Liver (tissue), 9 donors: ENCODE data around the gene GNG12. TPM values are rescaled to one million over a fixed set of nuclear protein-coding genes. Genes with fewer than 3 reads are reported as not detected.

Source experiments
- DNase-seq: peaks from one replicate; pipeline ENCODE4 v3.0.0-alpha.2; 2017; ENCODE audit warnings: low spot score
- H3K27ac ChIP-seq, 2 donors: one replicate each; pipeline ENCODE4 v1.7.0; 2013; ENCODE audit warnings: inconsistent platforms in 2 of 2, low read length in 2 of 2, control low read depth in 1 of 2, low read depth in 1 of 2, mild to moderate bottlenecking in 1 of 2
- H3K27me3 ChIP-seq, 4 donors: one replicate each; pipeline versions ENCODE4 v1.6.1 to v1.7.0; 2013; ENCODE audit warnings: low read length in 3 of 4, inconsistent platforms in 1 of 4, mild to moderate bottlenecking in 1 of 4, moderate library complexity in 1 of 4; ENCODE audit not compliant: control insufficient read depth in 4 of 4, insufficient read depth in 4 of 4
- H3K36me3 ChIP-seq, 4 donors: one replicate each; pipeline versions ENCODE4 v1.6.1 to v1.7.0; 2013; ENCODE audit warnings: low read length in 3 of 4, mild to moderate bottlenecking in 3 of 4, low read depth in 1 of 4, moderate library complexity in 1 of 4; ENCODE audit not compliant: control insufficient read depth in 4 of 4, insufficient read depth in 3 of 4
- H3K4me1 ChIP-seq, 4 donors: one replicate each; pipeline versions ENCODE4 v1.6.1 to v1.7.0; 2013; ENCODE audit warnings: low read length in 3 of 4, mild to moderate bottlenecking in 3 of 4, moderate library complexity in 1 of 4; ENCODE audit not compliant: control insufficient read depth in 4 of 4, insufficient read depth in 4 of 4
- H3K4me3 ChIP-seq, 3 donors: one replicate each; pipeline versions ENCODE4 v1.6.1 to v1.7.0; 2013; ENCODE audit warnings: low read length in 3 of 3, control low read depth in 1 of 3, low read depth in 1 of 3, mild to moderate bottlenecking in 1 of 3
- H3K9ac ChIP-seq, 2 donors: one replicate each; pipeline ENCODE4 v1.7.0; 2013; ENCODE audit warnings: low read length in 2 of 2, mild to moderate bottlenecking in 2 of 2, moderate library complexity in 2 of 2, control low read depth in 1 of 2, low read depth in 1 of 2
- H3K9me3 ChIP-seq, 4 donors: one replicate each; pipeline versions ENCODE4 v1.6.1 to v1.7.0; 2013; ENCODE audit warnings: low read length in 3 of 4; ENCODE audit not compliant: control insufficient read depth in 4 of 4
- ATF3 ChIP-seq: IDR thresholded peaks from 2 replicates; pipeline ENCODE4 v1.6.1; 2016; ENCODE audit warnings: antibody characterized with exemption
- EGR1 ChIP-seq, 2 donors: IDR thresholded peaks; 2 replicates each; pipeline ENCODE4 v1.6.1; 2016 to 2018; ENCODE audit warnings: antibody characterized with exemption in 2 of 2, low read depth in 2 of 2
- FOXA1 ChIP-seq: IDR thresholded peaks from 2 replicates; pipeline ENCODE4 v1.6.1; 2016; ENCODE audit warnings: antibody characterized with exemption
- FOXA2 ChIP-seq: IDR thresholded peaks from 2 replicates; pipeline ENCODE4 v1.6.1; 2016; ENCODE audit warnings: antibody characterized with exemption
- GABPA ChIP-seq, 2 donors: IDR thresholded peaks in 1 of 2; conservative IDR thresholded peaks in 1 of 2; 2 replicates each; pipeline ENCODE4 v1.6.1; 2016; ENCODE audit warnings: antibody characterized with exemption in 2 of 2, mild to moderate bottlenecking in 1 of 2, moderate library complexity in 1 of 2
- HNF4A ChIP-seq, 2 donors: conservative IDR thresholded peaks; 2 replicates each; pipeline ENCODE4 v1.6.1; 2016; ENCODE audit warnings: antibody characterized with exemption in 2 of 2, mild to moderate bottlenecking in 2 of 2
- HNF4G ChIP-seq: IDR thresholded peaks from 2 replicates; pipeline ENCODE4 v1.6.1; 2016; ENCODE audit warnings: antibody characterized with exemption
- JUND ChIP-seq, 2 donors: IDR thresholded peaks; 2 replicates each; pipeline ENCODE4 v1.6.1; 2016; ENCODE audit warnings: antibody characterized with exemption in 2 of 2
- NR2F2 ChIP-seq: IDR thresholded peaks from 2 replicates; pipeline ENCODE4 v1.6.1; 2016; ENCODE audit warnings: antibody characterized with exemption
- RAD21 ChIP-seq, 2 donors: IDR thresholded peaks; 2 replicates each; pipeline ENCODE4 v1.6.1; 2016; ENCODE audit warnings: antibody characterized with exemption in 2 of 2, mild to moderate bottlenecking in 2 of 2
- REST ChIP-seq: IDR thresholded peaks from 2 replicates; pipeline ENCODE4 v1.6.1; 2016; ENCODE audit warnings: antibody characterized with exemption, mild to moderate bottlenecking
- RXRA ChIP-seq, 2 donors: IDR thresholded peaks; 2 replicates each; pipeline ENCODE4 v1.6.1; 2017 to 2018; ENCODE audit warnings: antibody characterized with exemption in 2 of 2, mild to moderate bottlenecking in 1 of 2
- SP1 ChIP-seq: IDR thresholded peaks from 2 replicates; pipeline ENCODE4 v1.6.1; 2018; ENCODE audit warnings: antibody characterized with exemption, mild to moderate bottlenecking
- TAF1 ChIP-seq: conservative IDR thresholded peaks from 2 replicates; pipeline ENCODE4 v1.6.1; 2016; ENCODE audit warnings: antibody characterized with exemption, mild to moderate bottlenecking
- YY1 ChIP-seq: IDR thresholded peaks from 2 replicates; pipeline ENCODE4 v1.6.1; 2016; ENCODE audit warnings: antibody characterized with exemption, mild to moderate bottlenecking
- ZBTB33 ChIP-seq: IDR thresholded peaks from 2 replicates; pipeline ENCODE4 v1.6.1; 2016; ENCODE audit warnings: antibody characterized with exemption
- WGBS: extraction: QIAGEN DNeasy Blood & Tissue Kit; methylation state at CpG from one replicate; pipeline ENCODE4 v1.1.7; 2013; 5-methylcytosine and 5-hydroxymethylcytosine counted together
- polyA plus RNA-seq, 2 donors: library from polyadenylated mRNA; stranded (reverse) in 1 of 2; unstranded in 1 of 2; fragments of 200-250 nt in 1 of 2; fragments of >200 nt in 1 of 2; fragmentation: Nextera tagmentation in 1 of 2; extraction: Ambion mirVana in 1 of 2; gene quantifications; one replicate each; pipeline versions ENCODE4 v1.2.1 to v1.2.3, GENCODE V29; 2013 to 2015
- total RNA-seq, 2 donors: library from RNA; depleted of rRNA; stranded (reverse); fragments of >200 nt; gene quantifications; one replicate each; pipeline ENCODE4 v1.2.3, GENCODE V29; 2014
- TF ChIP-seq, protein P1 (sequence below): fragments of 150-350 bp; IDR thresholded peaks from 2 replicates; pipeline ENCODE4 v1.5.1; 2017; ENCODE audit warnings: improper control_type of control experiment, low read depth, low read length; ENCODE audit not compliant: missing input control
- TF ChIP-seq, protein P2 (sequence below): IDR thresholded peaks from 2 replicates; pipeline ENCODE4 v1.6.1; 2016; ENCODE audit warnings: antibody characterized with exemption
- donor health status: healthy.
- donor health status: healthy.
- donor health status: healthy.
- donor health status: healthy.
- donor health status: healthy.

The GNG12 gene
- total and polyA plus RNA-seq, 4 donors = 15.4 to 26.1 (median 19.7) TPM

DNA sequence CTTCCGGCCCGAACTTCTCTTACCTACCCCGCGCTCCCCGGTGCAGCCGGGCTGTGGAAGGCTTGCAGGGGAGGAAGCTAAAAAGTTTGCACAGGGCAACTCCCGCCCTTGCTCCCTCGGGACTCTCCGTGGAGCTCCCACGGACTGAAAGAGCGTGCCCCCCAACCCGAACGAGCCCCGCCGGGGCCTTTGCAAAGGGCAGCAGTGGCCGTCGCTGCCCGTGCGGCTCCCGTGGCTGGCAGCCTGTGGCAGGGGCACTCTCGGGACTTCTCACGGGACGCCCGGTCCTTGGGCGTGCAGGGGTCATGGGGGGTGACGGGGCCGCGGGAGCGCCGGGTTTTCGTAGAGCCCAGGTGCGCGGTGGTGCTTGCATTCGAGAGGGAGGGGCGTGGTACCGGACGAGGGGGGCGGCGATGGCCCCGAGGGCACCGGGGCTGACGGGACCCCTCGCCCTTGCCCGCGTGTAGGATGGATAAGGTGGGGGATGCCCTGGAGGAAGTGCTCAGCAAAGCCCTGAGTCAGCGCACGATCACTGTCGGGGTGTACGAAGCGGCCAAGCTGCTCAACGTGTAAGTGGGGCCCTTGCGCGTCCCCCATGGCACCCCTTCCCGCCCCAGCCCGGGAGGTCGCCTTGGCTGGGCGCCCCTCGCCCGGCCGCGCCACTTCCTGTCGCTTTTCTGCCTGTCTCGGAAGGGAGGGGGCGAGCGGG lies 147.6 kb downstream of the GNG12 start:
- Histone ChIP-seq H3K27me3 (no peaks in the 10 kb centered on the region), H3K4me1 (peaks cover 0 to 28% (median 20%) of the 10 kb centered on the region in 4 donors), H3K9ac (peak overlapping the region; percentile 84 to 94), H3K4me3 (peak overlapping the region; percentile 74 to 98 (median 94)), H3K36me3 (peaks cover 5 to 13% (median 8%) of the 10 kb centered on the region in 4 donors), H3K27ac (peak overlapping the region; percentile 88 to 97), H3K9me3 (no peaks in the 10 kb centered on the region)
- DNase-seq = peak; percentile 70
- WGBS = under 1% methylated on average over 65 of the region's 65 CpGs
- TF ChIP-seq RAD21 (IDR thresholded peaks at IDR 0.05) (no peak), RXRA (IDR thresholded peaks at IDR 0.05) (peak in 1 of 2 donors; percentile 40)

DNA sequence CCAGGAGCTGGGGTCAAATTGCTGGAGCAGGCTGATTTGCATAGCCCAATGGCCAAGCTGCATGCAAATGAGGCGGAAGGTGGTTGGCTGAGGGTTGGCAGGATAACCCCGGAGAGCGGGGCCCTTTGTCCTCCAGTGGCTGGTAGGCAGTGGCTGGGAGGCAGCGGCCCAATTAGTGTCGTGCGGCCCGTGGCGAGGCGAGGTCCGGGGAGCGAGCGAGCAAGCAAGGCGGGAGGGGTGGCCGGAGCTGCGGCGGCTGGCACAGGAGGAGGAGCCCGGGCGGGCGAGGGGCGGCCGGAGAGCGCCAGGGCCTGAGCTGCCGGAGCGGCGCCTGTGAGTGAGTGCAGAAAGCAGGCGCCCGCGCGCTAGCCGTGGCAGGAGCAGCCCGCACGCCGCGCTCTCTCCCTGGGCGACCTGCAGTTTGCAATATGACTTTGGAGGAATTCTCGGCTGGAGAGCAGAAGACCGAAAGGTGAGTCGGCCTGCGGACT lies 148.2 kb downstream of the GNG12 start, which contains the start of gene GADD45A:
Gene GADD45A, plus strand, starts transcription at position 135 of the 491 bp plus-strand sequence. Its CDS starts 294 bp downstream, at position 429.
- WGBS = under 1% methylated on average over 39 of the region's 39 CpGs
- H3K4me1 ChIP-seq = peaks cover 0 to 28% (median 20%) of the 10 kb centered on the region in 4 donors
- peaks cover 5 to 13% (median 8%) of the 10 kb centered on the region in 4 donors for H3K36me3 ChIP-seq

More for the DNA sequence above, 148.2 kb downstream of the GNG12 start, which contains the start of gene GADD45A:
- no peaks in the 10 kb centered on the region for H3K9me3 ChIP-seq
- TF ChIP-seq HNF4A (conservative IDR thresholded peaks at IDR 0.05) = peak; percentile 52 to 60
- no peak for TF ChIP-seq ZBTB33
- peak; percentile 75 to 91 for TF ChIP-seq RXRA (IDR thresholded peaks at IDR 0.05)
- TF ChIP-seq RAD21 (IDR thresholded peaks at IDR 0.05) = peak; percentile 61 to 72
- TF ChIP-seq REST = peak; percentile 96
- TF ChIP-seq SP1 = peak; percentile 93
- TF ChIP-seq NR2F2 = peak; percentile 89
- no peak for TF ChIP-seq ATF3
- TF ChIP-seq, protein P1, sequence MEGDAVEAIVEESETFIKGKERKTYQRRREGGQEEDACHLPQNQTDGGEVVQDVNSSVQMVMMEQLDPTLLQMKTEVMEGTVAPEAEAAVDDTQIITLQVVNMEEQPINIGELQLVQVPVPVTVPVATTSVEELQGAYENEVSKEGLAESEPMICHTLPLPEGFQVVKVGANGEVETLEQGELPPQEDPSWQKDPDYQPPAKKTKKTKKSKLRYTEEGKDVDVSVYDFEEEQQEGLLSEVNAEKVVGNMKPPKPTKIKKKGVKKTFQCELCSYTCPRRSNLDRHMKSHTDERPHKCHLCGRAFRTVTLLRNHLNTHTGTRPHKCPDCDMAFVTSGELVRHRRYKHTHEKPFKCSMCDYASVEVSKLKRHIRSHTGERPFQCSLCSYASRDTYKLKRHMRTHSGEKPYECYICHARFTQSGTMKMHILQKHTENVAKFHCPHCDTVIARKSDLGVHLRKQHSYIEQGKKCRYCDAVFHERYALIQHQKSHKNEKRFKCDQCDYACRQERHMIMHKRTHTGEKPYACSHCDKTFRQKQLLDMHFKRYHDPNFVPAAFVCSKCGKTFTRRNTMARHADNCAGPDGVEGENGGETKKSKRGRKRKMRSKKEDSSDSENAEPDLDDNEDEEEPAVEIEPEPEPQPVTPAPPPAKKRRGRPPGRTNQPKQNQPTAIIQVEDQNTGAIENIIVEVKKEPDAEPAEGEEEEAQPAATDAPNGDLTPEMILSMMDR = no peak
- peak; percentile 32 for TF ChIP-seq FOXA1
- TF ChIP-seq FOXA2 = no peak
- TF ChIP-seq GABPA (IDR thresholded peaks at IDR 0.05 in 1 of 2, conservative IDR thresholded peaks at IDR 0.05 in 1 of 2) = peak in 1 of 2 donors; percentile 26
- TF ChIP-seq YY1 = peak; percentile 86
- no peak for TF ChIP-seq HNF4G
- TF ChIP-seq JUND (IDR thresholded peaks at IDR 0.05) = no peak
- peak; percentile 98 for TF ChIP-seq TAF1
- peak; percentile 25 to 46 for TF ChIP-seq EGR1 (IDR thresholded peaks at IDR 0.05; ENCODE audit: low read depth in 2 of 2)
- TF ChIP-seq, protein P2, sequence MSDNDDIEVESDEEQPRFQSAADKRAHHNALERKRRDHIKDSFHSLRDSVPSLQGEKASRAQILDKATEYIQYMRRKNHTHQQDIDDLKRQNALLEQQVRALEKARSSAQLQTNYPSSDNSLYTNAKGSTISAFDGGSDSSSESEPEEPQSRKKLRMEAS = peak; percentile 33
- peak; percentile 99 for DNase-seq
- H3K9ac ChIP-seq = peak within 1 kb of the TSS; percentile 85 to 94
- no peaks in the 10 kb centered on the region for H3K27me3 ChIP-seq
- H3K4me3 ChIP-seq = peak within 1 kb of the TSS; percentile 74 to 98 (median 94)
- peak within 1 kb of the TSS; percentile 88 to 97 for H3K27ac ChIP-seq
